ENCODE measurements around the gene SLAMF6.

DNA sequence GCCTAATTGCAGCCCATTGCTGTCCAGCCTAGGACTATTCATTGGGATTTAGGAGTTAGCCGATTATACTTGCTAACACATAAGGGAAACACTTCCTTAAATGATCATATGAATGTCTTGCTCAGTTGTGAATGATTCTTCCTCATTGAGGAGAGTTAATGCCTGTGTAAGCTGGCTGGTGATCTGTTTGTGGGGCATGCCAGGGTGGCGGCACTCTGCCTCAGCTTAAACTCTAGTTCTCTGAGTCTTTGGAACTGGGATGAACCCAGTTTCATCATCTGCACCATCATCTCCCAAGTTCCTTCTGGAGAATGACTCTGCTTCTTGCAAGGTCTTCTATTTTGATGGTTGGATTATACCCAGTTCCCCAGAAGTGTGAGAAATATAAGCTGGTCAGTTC is 23.9 kb upstream of the SLAMF6 start:
- TF ChIP-seq, protein P1, sequence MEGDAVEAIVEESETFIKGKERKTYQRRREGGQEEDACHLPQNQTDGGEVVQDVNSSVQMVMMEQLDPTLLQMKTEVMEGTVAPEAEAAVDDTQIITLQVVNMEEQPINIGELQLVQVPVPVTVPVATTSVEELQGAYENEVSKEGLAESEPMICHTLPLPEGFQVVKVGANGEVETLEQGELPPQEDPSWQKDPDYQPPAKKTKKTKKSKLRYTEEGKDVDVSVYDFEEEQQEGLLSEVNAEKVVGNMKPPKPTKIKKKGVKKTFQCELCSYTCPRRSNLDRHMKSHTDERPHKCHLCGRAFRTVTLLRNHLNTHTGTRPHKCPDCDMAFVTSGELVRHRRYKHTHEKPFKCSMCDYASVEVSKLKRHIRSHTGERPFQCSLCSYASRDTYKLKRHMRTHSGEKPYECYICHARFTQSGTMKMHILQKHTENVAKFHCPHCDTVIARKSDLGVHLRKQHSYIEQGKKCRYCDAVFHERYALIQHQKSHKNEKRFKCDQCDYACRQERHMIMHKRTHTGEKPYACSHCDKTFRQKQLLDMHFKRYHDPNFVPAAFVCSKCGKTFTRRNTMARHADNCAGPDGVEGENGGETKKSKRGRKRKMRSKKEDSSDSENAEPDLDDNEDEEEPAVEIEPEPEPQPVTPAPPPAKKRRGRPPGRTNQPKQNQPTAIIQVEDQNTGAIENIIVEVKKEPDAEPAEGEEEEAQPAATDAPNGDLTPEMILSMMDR (IDR thresholded peaks at IDR 0.05): no peak
- TF ChIP-seq ZFX (IDR thresholded peaks at IDR 0.05; ENCODE audit: borderline replicate concordance): no peak

All from 22Rv1 (cell line).